Endothelial cell of umbilical vein (primary cell): ENCODE results near the gene HNRNPLL.

Experiments used
- CTCF ChIP-seq, 2 donors: IDR thresholded peaks; 1 replicate in 1 of 2; 2 replicates in 1 of 2; pipeline ENCODE4 v1.5.1; 2011; ENCODE audit warnings: low read length in 2 of 2, mild to moderate bottlenecking in 2 of 2, moderate library complexity in 2 of 2, control low read depth in 1 of 2, inconsistent platforms in 1 of 2, low read depth in 1 of 2; ENCODE audit not compliant: insufficient read depth in 1 of 2; ENCODE audit errors: extremely low read depth in 1 of 2
- EZH2 ChIP-seq: IDR thresholded peaks from 2 replicates; pipeline ENCODE4 v1.6.1; 2012; ENCODE audit warnings: borderline replicate concordance, low read depth, mild to moderate bottlenecking, moderate library complexity, low read length, inconsistent platforms; ENCODE audit not compliant: severe bottlenecking
- FOS ChIP-seq: IDR thresholded peaks from 2 replicates; pipeline ENCODE4 v1.6.1; 2011; ENCODE audit warnings: mild to moderate bottlenecking, low read length, moderate library complexity, borderline replicate concordance; ENCODE audit not compliant: insufficient read depth
- GATA2 ChIP-seq: IDR thresholded peaks from 2 replicates; pipeline ENCODE4 v1.7.0; 2011; ENCODE audit warnings: low read depth, mild to moderate bottlenecking, moderate library complexity, mixed read lengths, low read length; ENCODE audit not compliant: insufficient read length, insufficient read depth
- JUN ChIP-seq: IDR thresholded peaks from 2 replicates; pipeline ENCODE4 v1.6.1; 2011; ENCODE audit warnings: borderline replicate concordance, low read depth; ENCODE audit not compliant: insufficient read length, insufficient read depth
- MAX ChIP-seq: IDR thresholded peaks from 2 replicates; pipeline ENCODE4 v1.6.1; 2011; ENCODE audit not compliant: insufficient read depth, insufficient read length
- MYC ChIP-seq: IDR thresholded peaks from one replicate; pipeline ENCODE4 v1.6.1; 2011; ENCODE audit warnings: mild to moderate bottlenecking, low read depth, low read length
- POLR2A ChIP-seq: IDR thresholded peaks from 2 replicates; pipeline ENCODE4 v1.6.1; 2012; ENCODE audit warnings: low read depth, mild to moderate bottlenecking, control low read depth, low read length
- POLR2AphosphoS5 ChIP-seq: IDR thresholded peaks from 2 replicates; pipeline ENCODE4 v1.6.1; 2012; ENCODE audit warnings: low read depth, mild to moderate bottlenecking, control low read depth, low read length, moderate library complexity; ENCODE audit not compliant: insufficient read depth

GRCh38 chr2:38600921-38601455 lies 1.7 kb downstream of the HNRNPLL start:
- no peak for TF ChIP-seq CTCF (IDR thresholded peaks at IDR 0.05; ENCODE audit: extremely low read depth in 1 of 2, insufficient read depth in 1 of 2, low read depth in 1 of 2, low read length in 2 of 2)
- no peak for TF ChIP-seq FOS
- no peak for TF ChIP-seq MAX
- no peak for TF ChIP-seq EZH2
- no peak for TF ChIP-seq MYC
- TF ChIP-seq POLR2A = no peak
- TF ChIP-seq POLR2AphosphoS5 = no peak
- TF ChIP-seq GATA2 = no peak
- no peak for TF ChIP-seq JUN
